ENCODE measurements around the gene PSMD7.
"Not testable (repeated sequence)": the region's sequence is repeated elsewhere in the genome, so short reads cannot be mapped to it uniquely, and the experiment has no call there.

The PSMD7 gene

DNA sequence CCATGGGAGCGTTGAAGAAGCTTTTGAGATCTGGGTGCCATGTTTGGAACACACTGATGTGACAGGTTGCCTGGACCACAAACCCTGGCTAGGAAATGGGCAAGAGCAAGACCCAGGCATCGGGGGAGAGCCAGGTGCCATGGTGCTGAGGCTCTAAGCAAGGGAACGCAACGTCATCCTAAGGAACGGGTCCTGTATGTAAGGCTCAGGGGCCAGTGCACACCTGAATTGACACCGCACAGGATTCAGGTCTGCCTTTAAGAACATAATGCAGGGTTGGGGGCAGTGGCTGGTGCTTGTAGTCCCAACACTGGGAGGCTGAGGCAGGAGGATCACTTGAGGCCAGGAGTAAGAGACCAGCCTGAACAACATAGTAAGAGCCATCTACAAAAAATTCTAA lies 10.8 kb downstream of the PSMD7 start:
- no peaks in the 10 kb centered on the region for H3K27me3 Mint-ChIP-seq
- peaks cover 5% of the 10 kb centered on the region for H3K4me1 Mint-ChIP-seq
- DNase-seq: no peak
- no peak overlapping the region for H3K27ac Mint-ChIP-seq
- H3K36me3 Mint-ChIP-seq (ENCODE audit: low read depth): peaks cover 50% of the 10 kb centered on the region
- no peak overlapping the region for H3K4me3 Mint-ChIP-seq
- no peaks in the 10 kb centered on the region for H3K9me3 Mint-ChIP-seq
- ATAC-seq: no peak

DNA sequence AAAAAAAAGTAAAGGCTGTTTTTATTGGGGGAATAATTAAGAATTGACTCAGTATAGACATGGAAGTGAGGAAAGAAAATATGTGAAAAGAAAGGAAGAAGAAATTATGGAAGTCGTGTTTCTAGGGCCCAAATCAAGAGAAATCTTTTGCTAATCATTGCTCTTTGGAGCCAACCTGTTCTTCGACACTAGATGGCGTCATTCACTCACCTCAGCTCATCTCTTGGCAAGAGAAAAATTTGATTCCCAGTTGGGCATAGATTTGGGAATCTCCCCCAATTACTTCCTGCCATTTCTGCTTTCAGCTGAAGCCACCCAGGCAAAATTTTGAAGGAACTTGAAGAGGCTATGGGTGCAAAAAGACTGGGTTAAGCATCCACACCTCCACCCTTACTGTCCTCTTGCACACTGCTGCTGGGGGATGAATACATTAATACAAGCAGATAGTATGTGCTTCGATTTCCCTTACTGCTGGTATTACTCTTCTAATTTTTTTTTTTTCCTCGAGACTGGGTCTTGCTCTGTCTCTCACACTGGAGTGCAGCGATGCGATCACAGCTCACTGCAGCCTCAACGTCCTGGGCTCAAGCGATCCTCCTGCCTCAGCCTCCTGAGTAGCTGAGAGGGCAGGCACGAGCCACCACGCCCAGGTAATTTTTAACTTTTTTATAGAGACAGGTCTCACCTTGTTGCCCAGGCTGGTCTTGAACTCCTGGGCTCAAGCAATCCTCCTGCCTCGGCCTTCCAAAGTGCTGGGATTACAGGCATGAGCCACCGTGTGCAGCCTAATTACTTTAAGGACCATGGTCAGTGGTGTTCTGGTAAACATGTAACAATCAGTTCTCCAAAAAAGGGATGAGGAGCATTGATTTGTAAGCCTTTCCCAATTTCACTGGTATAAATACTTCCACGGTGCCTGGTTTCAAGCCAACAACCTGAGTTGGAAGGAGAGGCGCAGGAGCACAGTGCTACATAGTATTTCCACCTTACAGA lies 13.5 kb downstream of the PSMD7 start:
- peak; percentile 12 for DNase-seq
- no peak for ATAC-seq
- no peak overlapping the region for H3K27ac Mint-ChIP-seq

DNA sequence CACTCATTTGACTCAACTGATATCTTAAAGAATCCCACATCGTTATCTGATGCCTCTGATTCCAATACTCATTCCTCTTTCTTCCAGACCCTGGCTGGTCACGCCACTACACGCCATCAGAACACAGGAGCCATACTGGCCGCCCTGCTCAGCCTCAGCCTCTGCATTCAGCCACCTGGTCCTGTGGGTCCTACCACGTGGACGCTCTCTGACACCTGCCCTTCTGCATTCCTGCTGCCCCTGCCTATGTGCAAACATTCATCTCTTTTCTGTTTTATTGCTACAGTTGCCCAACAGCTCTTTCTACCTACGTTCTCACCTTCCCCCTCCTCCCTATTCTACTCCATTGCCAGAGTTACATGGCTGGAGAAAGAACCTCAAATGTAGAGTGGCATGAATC lies 18.4 kb downstream of the PSMD7 start:
- Mint-ChIP-seq H3K9me3 (no peaks in the 10 kb centered on the region), H3K27ac (no peak overlapping the region), H3K4me1 (no peaks in the 10 kb centered on the region), H3K36me3 (ENCODE audit: low read depth) (peaks cover 7% of the 10 kb centered on the region), H3K4me3 (no peak overlapping the region), H3K27me3 (no peaks in the 10 kb centered on the region)
- DNase-seq (no peak), ATAC-seq (no peak)

More for the DNA sequence above, 13.5 kb downstream of the PSMD7 start:
- H3K27me3 Mint-ChIP-seq: no peaks in the 10 kb centered on the region
- peaks cover 30% of the 10 kb centered on the region for H3K36me3 Mint-ChIP-seq (ENCODE audit: low read depth)
- no peak overlapping the region for H3K4me3 Mint-ChIP-seq
- peaks cover 5% of the 10 kb centered on the region for H3K4me1 Mint-ChIP-seq
- no peaks in the 10 kb centered on the region for H3K9me3 Mint-ChIP-seq

DNA sequence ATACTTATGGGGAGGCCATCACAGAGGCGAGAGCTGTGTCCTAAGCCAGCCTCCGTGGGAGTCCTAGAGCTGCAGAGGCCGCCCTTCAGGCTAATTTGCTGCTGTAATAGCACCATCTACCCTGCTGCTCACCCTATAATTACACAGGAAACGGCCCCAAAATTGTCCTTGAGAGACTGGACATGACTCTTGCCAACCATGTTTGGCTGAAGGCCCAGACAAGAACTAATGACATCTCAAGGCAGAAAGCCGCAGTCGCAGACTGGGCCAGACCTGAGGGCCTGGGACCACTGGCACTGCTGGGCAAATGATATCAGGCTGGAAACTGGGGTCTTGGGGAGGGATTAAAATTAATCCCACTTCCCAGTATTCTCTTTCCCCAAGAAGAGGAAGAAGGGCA lies 24.1 kb downstream of the PSMD7 start:
- H3K9me3 Mint-ChIP-seq: no peaks in the 10 kb centered on the region
- peaks cover 3% of the 10 kb centered on the region for H3K36me3 Mint-ChIP-seq (ENCODE audit: low read depth)
- DNase-seq (no peak), ATAC-seq (no peak)
- no peak overlapping the region for H3K4me3 Mint-ChIP-seq
- no peak overlapping the region for H3K27ac Mint-ChIP-seq
- peaks cover 2% of the 10 kb centered on the region for H3K4me1 Mint-ChIP-seq
- no peaks in the 10 kb centered on the region for H3K27me3 Mint-ChIP-seq

DNA sequence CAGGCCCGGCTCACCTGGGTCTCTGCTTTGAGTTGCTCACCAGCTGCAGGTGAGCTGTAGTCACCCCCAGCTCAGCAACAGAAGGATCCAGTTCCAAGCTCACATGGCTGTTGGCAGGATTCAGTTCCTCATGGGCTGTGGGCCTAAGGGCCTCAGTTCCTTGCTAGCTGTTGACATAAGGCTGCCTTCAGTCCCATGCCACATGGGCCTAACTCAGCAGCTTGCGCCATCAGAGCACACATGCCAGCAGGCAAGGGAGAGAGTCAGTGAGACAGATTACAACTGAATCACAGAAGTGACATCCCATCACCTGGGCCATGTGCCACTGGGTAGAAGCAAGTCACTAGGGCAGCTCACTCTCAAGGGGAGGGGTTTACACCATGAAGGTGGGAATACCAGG lies 24.7 kb downstream of the PSMD7 start:
- Mint-ChIP-seq H3K36me3 (ENCODE audit: low read depth) (peaks cover 7% of the 10 kb centered on the region), H3K27me3 (no peaks in the 10 kb centered on the region), H3K27ac (no peak overlapping the region), H3K9me3 (no peaks in the 10 kb centered on the region), H3K4me3 (no peak overlapping the region), H3K4me1 (peaks cover 2% of the 10 kb centered on the region)
- ATAC-seq (no peak), DNase-seq (no peak)

DNA sequence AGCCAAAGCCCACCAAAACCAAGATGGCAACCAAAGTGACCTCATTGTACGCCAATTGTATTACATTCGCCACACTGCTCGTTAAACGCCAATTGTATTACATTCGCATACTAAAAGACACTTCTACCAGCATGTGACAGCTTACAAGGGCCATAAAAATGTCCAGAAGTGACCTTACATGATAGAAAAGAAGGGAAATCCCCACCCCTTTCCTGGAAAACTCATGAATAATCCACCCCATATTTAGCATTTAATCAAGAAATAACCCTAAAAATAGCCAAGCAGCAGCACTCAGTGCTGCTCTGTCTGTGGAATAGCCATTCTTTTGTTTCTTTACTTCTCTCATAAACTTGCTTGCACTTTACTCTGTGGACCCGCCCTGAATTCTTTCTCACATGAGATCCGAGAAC lies 25.7 kb downstream of the PSMD7 start:
- no peak for ATAC-seq
- Mint-ChIP-seq H3K27me3 (no peaks in the 10 kb centered on the region), H3K4me1 (peaks cover 2% of the 10 kb centered on the region), H3K36me3 (ENCODE audit: low read depth) (peaks cover 7% of the 10 kb centered on the region), H3K9me3 (no peaks in the 10 kb centered on the region), H3K27ac (no peak overlapping the region), H3K4me3 (no peak overlapping the region)
- no peak for DNase-seq

DNA sequence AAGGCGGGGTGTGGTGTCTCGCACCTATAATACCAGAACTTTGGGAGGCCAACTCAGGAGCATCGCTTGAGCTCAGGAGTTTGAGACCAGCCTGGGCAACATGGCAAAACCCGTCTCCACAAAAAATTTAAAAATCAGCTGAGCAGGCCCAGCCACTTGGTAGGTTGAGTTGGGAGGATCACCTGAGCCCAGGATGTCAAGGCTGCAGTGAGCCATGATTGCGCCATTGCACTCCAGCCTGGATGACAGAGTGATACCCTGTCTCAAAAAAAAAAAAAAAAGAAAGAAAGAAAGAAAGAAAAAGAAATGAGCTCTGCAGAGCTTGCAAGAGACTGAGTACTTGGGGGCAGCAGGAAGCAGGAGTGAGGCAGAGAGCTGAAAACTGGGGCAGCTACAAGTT lies 28.2 kb downstream of the PSMD7 start:
- not testable (repeated sequence) for H3K4me1 Mint-ChIP-seq, H3K9me3 Mint-ChIP-seq, H3K27ac Mint-ChIP-seq, ATAC-seq, H3K27me3 Mint-ChIP-seq, H3K4me3 Mint-ChIP-seq, DNase-seq
- H3K36me3 Mint-ChIP-seq (ENCODE audit: low read depth): peaks cover 15% of the 10 kb centered on the region

DNA sequence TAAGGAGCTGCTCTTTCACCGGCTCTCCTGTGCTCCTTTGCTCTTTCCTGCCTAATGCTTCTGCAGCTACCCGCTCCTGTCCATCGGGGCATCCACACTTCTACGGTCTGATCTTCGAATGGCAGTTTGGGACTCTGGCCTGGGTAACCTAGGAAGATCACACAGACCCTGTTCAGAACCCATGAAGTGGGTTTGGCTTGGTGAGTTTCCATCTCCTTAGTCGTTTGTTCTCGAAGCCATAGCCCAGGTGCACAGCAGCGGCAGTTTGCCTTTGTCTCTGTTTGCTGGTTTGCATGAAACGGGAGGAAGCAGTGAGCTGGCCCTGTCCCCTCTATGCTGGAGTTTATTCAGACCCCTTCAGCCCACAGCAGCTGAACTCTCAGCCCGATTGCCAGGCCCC lies 29.0 kb downstream of the PSMD7 start:
- ATAC-seq (no peak), DNase-seq (no peak)
- H3K4me1 Mint-ChIP-seq: peaks cover 2% of the 10 kb centered on the region
- H3K9me3 Mint-ChIP-seq: no peaks in the 10 kb centered on the region
- H3K27me3 Mint-ChIP-seq: no peaks in the 10 kb centered on the region
- H3K27ac Mint-ChIP-seq: no peak overlapping the region
- H3K36me3 Mint-ChIP-seq (ENCODE audit: low read depth): peaks cover 15% of the 10 kb centered on the region
- H3K4me3 Mint-ChIP-seq: no peak overlapping the region

DNA sequence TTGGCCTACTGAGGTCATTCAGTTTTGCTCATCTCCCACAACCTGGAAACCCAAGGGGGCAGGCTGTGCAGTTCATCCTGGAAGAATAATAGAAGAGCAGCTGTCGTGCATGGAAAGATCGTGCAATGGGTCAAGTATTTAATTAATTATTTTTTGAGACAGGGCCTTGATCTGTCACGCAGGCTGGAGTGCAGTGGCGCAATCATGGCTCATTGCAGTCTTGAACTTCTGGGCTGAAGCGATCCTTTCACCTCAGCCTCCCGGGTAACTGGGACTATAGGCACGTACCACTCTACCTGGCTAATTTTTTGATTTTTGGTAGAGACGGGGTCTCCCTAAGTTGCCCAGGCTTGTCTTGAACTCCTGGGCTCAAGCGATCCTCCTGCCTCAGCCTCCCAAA lies 31.7 kb downstream of the PSMD7 start:
- H3K4me3 Mint-ChIP-seq, ATAC-seq, H3K9me3 Mint-ChIP-seq, DNase-seq, H3K4me1 Mint-ChIP-seq, H3K27ac Mint-ChIP-seq, H3K27me3 Mint-ChIP-seq: not testable (repeated sequence)
- H3K36me3 Mint-ChIP-seq (ENCODE audit: low read depth): peaks cover 18% of the 10 kb centered on the region

DNA sequence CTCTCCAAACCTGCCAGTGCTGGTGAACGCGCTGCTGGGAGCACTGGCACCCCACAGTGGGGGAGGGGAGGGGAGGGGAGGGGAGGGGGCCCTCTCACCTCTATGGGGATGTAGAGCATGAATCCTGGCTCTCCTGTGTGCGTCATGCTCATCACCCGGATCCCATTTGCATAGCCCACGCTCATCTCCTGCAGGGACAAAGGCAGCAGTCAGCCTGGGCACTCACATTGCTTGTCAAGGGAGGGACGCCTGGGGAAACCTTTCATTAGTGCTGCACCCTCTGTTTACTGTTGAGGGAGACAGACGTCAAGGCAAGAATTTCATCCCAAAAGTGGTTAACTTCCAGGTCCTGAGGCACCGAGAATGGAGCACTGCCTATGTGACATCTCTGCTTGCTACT lies 35.9 kb downstream of the PSMD7 start:
- ATAC-seq, H3K27ac Mint-ChIP-seq, H3K4me1 Mint-ChIP-seq, DNase-seq, H3K9me3 Mint-ChIP-seq, H3K4me3 Mint-ChIP-seq, H3K27me3 Mint-ChIP-seq: not testable (repeated sequence)
- peaks cover 26% of the 10 kb centered on the region for H3K36me3 Mint-ChIP-seq (ENCODE audit: low read depth)

DNA sequence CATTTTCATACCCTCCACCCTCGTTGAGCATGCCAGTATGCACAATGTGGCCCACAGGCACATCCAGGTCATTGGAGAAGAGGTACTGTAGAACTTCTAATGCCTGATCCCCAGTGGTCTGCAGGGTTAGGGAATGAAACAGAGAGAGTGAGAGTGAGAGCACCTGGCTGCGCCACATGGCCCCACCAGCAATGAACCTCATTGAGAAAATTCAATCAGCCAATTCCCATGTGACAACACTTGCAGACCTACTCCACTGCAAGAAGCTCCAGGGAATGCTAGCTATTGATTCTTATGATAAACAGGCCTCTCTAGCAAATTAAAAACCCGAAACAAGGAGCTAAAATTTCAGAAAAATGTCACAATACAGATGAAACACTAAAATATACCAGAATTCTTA lies 40.9 kb downstream of the PSMD7 start:
- H3K9me3 Mint-ChIP-seq, H3K27me3 Mint-ChIP-seq, H3K4me1 Mint-ChIP-seq, DNase-seq, H3K4me3 Mint-ChIP-seq, H3K27ac Mint-ChIP-seq, ATAC-seq: not testable (repeated sequence)
- H3K36me3 Mint-ChIP-seq (ENCODE audit: low read depth): peaks cover 22% of the 10 kb centered on the region

DNA sequence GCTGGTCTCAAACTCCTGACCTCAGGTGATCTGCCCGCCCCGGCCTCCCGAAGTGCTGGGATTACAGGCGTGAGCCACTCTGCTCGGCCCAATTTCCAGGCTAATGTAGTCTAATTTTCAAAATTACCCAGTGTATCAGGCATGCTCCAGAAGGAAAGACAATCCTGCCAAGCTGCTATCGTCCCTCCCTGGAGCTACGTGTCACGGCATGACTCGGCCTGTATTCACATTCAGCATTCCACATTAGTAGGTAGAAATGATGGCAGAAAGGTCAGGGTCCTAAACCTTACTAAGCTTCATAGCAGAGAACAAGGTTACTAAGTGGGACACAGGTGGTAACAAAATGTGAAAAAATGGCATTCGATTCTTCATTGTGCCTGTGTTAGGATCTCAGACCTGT lies 42.6 kb downstream of the PSMD7 start:
- H3K9me3 Mint-ChIP-seq, H3K27ac Mint-ChIP-seq, H3K4me1 Mint-ChIP-seq, ATAC-seq, H3K27me3 Mint-ChIP-seq, H3K4me3 Mint-ChIP-seq, DNase-seq: not testable (repeated sequence)
- H3K36me3 Mint-ChIP-seq (ENCODE audit: low read depth): peaks cover 27% of the 10 kb centered on the region

DNA sequence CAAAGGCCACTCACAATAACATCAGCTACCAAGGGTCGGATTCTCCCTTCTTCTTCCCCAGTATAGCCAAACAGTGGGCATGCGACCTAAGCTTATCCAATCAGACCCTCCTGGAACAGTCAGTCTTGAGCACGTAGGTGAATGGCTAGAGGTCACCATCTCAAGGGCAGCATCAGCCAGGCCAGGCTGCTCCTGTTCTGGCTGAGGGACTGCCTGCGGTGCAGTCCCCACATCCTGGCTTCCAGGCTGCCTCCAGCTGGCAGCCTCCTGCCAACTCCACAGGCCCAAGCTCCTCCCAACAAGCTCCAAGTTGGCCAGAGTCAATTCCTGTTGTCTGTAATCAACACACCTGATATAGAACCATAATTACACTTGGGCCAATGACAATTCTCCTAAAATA lies 56.4 kb downstream of the PSMD7 start:
- peaks cover 12% of the 10 kb centered on the region for H3K36me3 Mint-ChIP-seq (ENCODE audit: low read depth)
- not testable (repeated sequence) for DNase-seq, H3K27ac Mint-ChIP-seq, H3K4me1 Mint-ChIP-seq, H3K4me3 Mint-ChIP-seq, H3K9me3 Mint-ChIP-seq, ATAC-seq, H3K27me3 Mint-ChIP-seq

All from activated naive CD8-positive, alpha-beta T cell treated with anti-CD3 and anti-CD28 coated beads, Interleukin-2, amount 50 U/mL, for 24 hours (primary cell).